HepG2 (cell line): ENCODE data around the gene JPH2.

Source experiments
- ARID3A ChIP-seq: IDR thresholded peaks from 2 replicates; pipeline ENCODE4 v1.6.1; 2012; ENCODE audit warnings: low read depth, low read length, improper control_type of control experiment
- CCAR2 ChIP-seq: fragments of 200-400 bp; formaldehyde crosslinking; optimal IDR thresholded peaks from 2 replicates; pipeline ENCODE3; 2018; ENCODE audit warnings: low read depth, mild to moderate bottlenecking, low read length, moderate library complexity
- CTCF ChIP-seq: sonication (generic); formaldehyde crosslinking; IDR thresholded peaks from 2 replicates; pipeline ENCODE4 v1.5.0; 2020; ENCODE audit warnings: mild to moderate bottlenecking, missing genetic modification reagents, moderate library complexity
- ETV6 ChIP-seq: sonication (generic); formaldehyde crosslinking; conservative IDR thresholded peaks from 2 replicates; pipeline ENCODE4 v1.4.0; 2020; ENCODE audit warnings: missing genetic modification reagents
- HMG20A ChIP-seq: IDR thresholded peaks from 2 replicates; pipeline ENCODE4 v1.6.1; 2016; ENCODE audit warnings: borderline replicate concordance
- PBX3 ChIP-seq: sonication (generic); formaldehyde crosslinking; IDR thresholded peaks from 2 replicates; pipeline ENCODE4 v1.8.1; 2023; ENCODE audit warnings: missing genetic modification reagents, inconsistent platforms, borderline replicate concordance
- POLR2A ChIP-seq, 2 experiments: IDR thresholded peaks; 2 replicates each; pipeline ENCODE4 v1.6.1; 2011; ENCODE audit warnings: low read depth in 2 of 2, low read length in 2 of 2, mild to moderate bottlenecking in 1 of 2, moderate library complexity in 1 of 2; ENCODE audit not compliant: insufficient read depth in 1 of 2
- RAD21 ChIP-seq: fragments of 450-650 bp; formaldehyde crosslinking; IDR thresholded peaks from 2 replicates; pipeline ENCODE4 v1.5.0; 2020; ENCODE audit warnings: mild to moderate bottlenecking
- ZBTB8A ChIP-seq: sonication (generic); formaldehyde crosslinking; IDR thresholded peaks from 2 replicates; pipeline ENCODE4 v1.4.0; 2020; ENCODE audit warnings: mild to moderate bottlenecking, low read depth, missing genetic modification reagents, borderline replicate concordance
- ZFP36 ChIP-seq: fragments of 150-350 bp; IDR thresholded peaks from 2 replicates; pipeline ENCODE4 v1.6.1; 2018; ENCODE audit warnings: borderline replicate concordance, low read length, low read depth; ENCODE audit not compliant: partially characterized antibody
- ZNF274 ChIP-seq: sonication (generic); formaldehyde crosslinking; IDR thresholded peaks from 2 replicates; pipeline ENCODE4 v1.5.1; 2020; ENCODE audit warnings: mild to moderate bottlenecking, missing genetic modification reagents
- ZNF496 ChIP-seq: sonication (generic); formaldehyde crosslinking; IDR thresholded peaks from 2 replicates; pipeline ENCODE4 v1.8.1; 2023; ENCODE audit warnings: mild to moderate bottlenecking, moderate library complexity, missing genetic modification reagents; ENCODE audit not compliant: insufficient replicate concordance

GRCh38 chr20:44167736-44168135 lies 19.3 kb downstream of the JPH2 start:
- TF ChIP-seq ETV6 (CRISPR knock-in tag): no peak
- no peak for TF ChIP-seq ZNF496 (CRISPR knock-in tag)
- no peak for TF ChIP-seq ZBTB8A (CRISPR knock-in tag)
- TF ChIP-seq HMG20A: no peak
- TF ChIP-seq ZNF274 (CRISPR knock-in tag): no peak
- TF ChIP-seq RAD21 (CRISPR knock-in tag): no peak
- no peak for TF ChIP-seq ARID3A
- TF ChIP-seq ZFP36: no peak
- no peak for TF ChIP-seq PBX3 (CRISPR knock-in tag)
- no peak for TF ChIP-seq POLR2A (IDR thresholded peaks at IDR 0.05; ENCODE audit: insufficient read depth in 1 of 2, low read depth in 2 of 2, low read length in 2 of 2)
- no peak for TF ChIP-seq CTCF (CRISPR knock-in tag)
- no peak for TF ChIP-seq CCAR2
